KMS-11 (cell line): ENCODE measurements around the gene ALOX15B.

ENCODE experiments used
- H2AFZ ChIP-seq: fragments of 200-600 bp; sonication (generic); 2 replicates; pipeline ENCODE4 v1.6.1; 2016; ENCODE audit warnings: antibody characterized with exemption, mixed run types, low read depth
- H3K27ac ChIP-seq: fragments of 200-600 bp; sonication (generic); 2 replicates; pipeline ENCODE4 v1.6.1; 2016; ENCODE audit warnings: mild to moderate bottlenecking, mixed run types
- H3K27me3 ChIP-seq: fragments of 200-600 bp; sonication (generic); 2 replicates; pipeline ENCODE4 v1.6.1; 2017; ENCODE audit warnings: mild to moderate bottlenecking, low read depth, mixed run types, moderate library complexity; ENCODE audit not compliant: insufficient read depth
- H3K36me3 ChIP-seq: fragments of 200-600 bp; sonication (generic); 2 replicates; pipeline ENCODE4 v1.6.1; 2017; ENCODE audit warnings: mild to moderate bottlenecking, mixed run types; ENCODE audit not compliant: insufficient read depth
- H3K4me1 ChIP-seq: fragments of 200-600 bp; sonication (generic); 2 replicates; pipeline ENCODE4 v1.6.1; 2016; ENCODE audit warnings: mild to moderate bottlenecking, low read depth, mixed run types; ENCODE audit not compliant: poor library complexity, severe bottlenecking
- H3K4me2 ChIP-seq: fragments of 200-600 bp; sonication (generic); 2 replicates; pipeline ENCODE4 v1.7.0; 2016; ENCODE audit warnings: mild to moderate bottlenecking, mixed run types
- H3K4me3 ChIP-seq: fragments of 200-600 bp; sonication (generic); IDR thresholded peaks from 2 replicates; pipeline ENCODE4 v1.6.1; 2017; ENCODE audit warnings: low read depth, low read length, mixed read lengths; ENCODE audit not compliant: insufficient read depth
- H3K79me2 ChIP-seq: fragments of 200-600 bp; sonication (generic); 2 replicates; pipeline ENCODE4 v1.6.1; 2016; ENCODE audit warnings: low read depth, mixed run types; ENCODE audit not compliant: insufficient read depth
- H3K9ac ChIP-seq: fragments of 200-600 bp; sonication (generic); 2 replicates; pipeline ENCODE4 v1.6.1; 2016; ENCODE audit warnings: mild to moderate bottlenecking, mixed run types
- H4K20me1 ChIP-seq: fragments of 200-600 bp; sonication (generic); 2 replicates; pipeline ENCODE4 v1.6.1; 2016; ENCODE audit warnings: mild to moderate bottlenecking, mixed run types; ENCODE audit not compliant: insufficient read depth
- TF ChIP-seq, protein P1 (sequence below): fragments of 200-600 bp; sonication (generic); conservative IDR thresholded peaks from 2 replicates; pipeline ENCODE4 v1.6.1; 2017; ENCODE audit warnings: low read depth, mild to moderate bottlenecking, antibody characterized with exemption, low read length, moderate library complexity, mixed read lengths

Gene ALOX15B

DNA sequence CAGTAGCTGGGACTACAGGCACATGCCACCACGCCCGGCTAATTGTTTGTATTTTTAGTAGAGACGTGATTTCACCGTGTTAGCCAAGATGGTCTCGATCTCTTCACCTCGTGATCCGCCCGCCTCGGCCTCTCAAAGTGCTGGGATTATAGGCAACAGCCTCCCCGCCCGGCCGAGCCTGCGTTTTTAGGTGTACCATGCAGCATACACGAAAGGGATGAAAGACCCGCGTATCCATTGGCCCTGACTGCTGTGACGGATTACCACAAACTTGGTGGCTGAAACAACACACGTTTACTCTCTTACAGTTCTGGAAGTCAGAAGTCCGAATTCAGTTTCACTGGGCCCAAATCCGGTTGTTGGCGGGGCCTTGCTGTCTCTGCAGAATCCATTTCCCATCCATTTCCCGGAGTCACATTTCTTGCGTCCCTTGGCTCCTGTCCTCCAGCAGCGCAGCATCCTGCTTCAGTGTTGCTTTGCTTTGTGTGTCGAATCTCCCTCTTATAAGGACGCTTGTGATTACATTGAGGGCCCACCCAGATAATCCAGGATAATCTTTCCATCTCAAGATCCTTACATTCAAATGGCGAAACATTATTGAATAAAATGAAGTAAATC, 44.8 kb upstream of the ALOX15B start:
- no peak overlapping the region for H3K27ac ChIP-seq
- no peaks in the 10 kb centered on the region for H3K79me2 ChIP-seq
- TF ChIP-seq, protein P1, sequence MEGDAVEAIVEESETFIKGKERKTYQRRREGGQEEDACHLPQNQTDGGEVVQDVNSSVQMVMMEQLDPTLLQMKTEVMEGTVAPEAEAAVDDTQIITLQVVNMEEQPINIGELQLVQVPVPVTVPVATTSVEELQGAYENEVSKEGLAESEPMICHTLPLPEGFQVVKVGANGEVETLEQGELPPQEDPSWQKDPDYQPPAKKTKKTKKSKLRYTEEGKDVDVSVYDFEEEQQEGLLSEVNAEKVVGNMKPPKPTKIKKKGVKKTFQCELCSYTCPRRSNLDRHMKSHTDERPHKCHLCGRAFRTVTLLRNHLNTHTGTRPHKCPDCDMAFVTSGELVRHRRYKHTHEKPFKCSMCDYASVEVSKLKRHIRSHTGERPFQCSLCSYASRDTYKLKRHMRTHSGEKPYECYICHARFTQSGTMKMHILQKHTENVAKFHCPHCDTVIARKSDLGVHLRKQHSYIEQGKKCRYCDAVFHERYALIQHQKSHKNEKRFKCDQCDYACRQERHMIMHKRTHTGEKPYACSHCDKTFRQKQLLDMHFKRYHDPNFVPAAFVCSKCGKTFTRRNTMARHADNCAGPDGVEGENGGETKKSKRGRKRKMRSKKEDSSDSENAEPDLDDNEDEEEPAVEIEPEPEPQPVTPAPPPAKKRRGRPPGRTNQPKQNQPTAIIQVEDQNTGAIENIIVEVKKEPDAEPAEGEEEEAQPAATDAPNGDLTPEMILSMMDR = no peak
- H2AFZ ChIP-seq = no peak overlapping the region
- H3K4me2 ChIP-seq = no peak overlapping the region
- H4K20me1 ChIP-seq = no peaks in the 10 kb centered on the region
- H3K9ac ChIP-seq = no peak overlapping the region
- H3K4me1 ChIP-seq = peaks cover 5% of the 10 kb centered on the region
- H3K27me3 ChIP-seq = no peaks in the 10 kb centered on the region
- H3K4me3 ChIP-seq = no peak overlapping the region
- no peaks in the 10 kb centered on the region for H3K36me3 ChIP-seq

DNA sequence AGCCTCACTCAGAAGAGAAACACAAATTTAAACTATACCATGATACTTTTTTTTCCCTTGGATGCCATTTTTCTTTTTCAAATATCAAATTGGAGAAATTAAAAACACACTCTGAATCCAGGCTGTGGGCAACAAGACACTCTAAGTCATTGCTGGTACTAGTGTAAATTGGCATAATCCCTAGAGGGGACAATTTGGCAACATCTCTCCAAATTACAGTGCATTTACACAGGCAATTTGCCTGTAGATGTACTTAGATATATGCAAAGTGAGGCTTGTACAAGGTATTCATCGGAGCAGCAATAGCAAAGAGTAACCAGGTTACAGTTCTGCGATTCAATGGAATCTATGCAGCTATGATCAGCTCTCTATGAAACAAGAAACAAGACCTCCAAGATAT, 43.1 kb upstream of the ALOX15B start:
- Histone ChIP-seq H3K27me3 (no peaks in the 10 kb centered on the region), H3K27ac (no peak overlapping the region), H3K36me3 (no peaks in the 10 kb centered on the region), H2AFZ (no peak overlapping the region), H3K79me2 (no peaks in the 10 kb centered on the region), H3K4me3 (no peak overlapping the region), H3K9ac (no peak overlapping the region), H4K20me1 (no peaks in the 10 kb centered on the region), H3K4me2 (no peak overlapping the region), H3K4me1 (peaks cover 5% of the 10 kb centered on the region)
- TF ChIP-seq, protein P1 = no peak

DNA sequence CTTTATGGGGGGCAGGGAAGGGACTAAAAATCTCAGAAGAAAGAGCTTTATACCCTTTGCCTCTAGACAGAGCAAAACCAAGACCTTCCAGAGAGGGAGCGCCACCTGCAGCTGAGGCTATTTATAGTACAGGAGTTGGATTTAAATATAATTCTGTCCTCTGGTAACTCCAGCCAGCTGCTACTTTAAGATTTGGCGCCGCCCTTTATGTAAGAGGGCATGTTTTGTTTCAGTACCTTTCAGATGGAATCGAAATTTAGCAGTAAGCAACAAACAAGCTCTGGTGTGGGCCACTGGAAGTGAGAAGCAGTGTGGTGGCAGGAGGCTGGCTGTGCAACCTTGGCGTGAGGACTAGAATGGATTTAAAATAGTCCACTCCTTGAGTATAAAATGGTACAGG, 41.7 kb upstream of the ALOX15B start:
- no peak overlapping the region for H3K4me3 ChIP-seq
- H4K20me1 ChIP-seq = no peaks in the 10 kb centered on the region
- peaks cover 5% of the 10 kb centered on the region for H3K4me1 ChIP-seq
- no peaks in the 10 kb centered on the region for H3K79me2 ChIP-seq
- TF ChIP-seq, protein P1 = peak; percentile 56
- no peaks in the 10 kb centered on the region for H3K36me3 ChIP-seq
- no peaks in the 10 kb centered on the region for H3K27me3 ChIP-seq
- peak overlapping the region; percentile 18; the same call in 1 of the 2 replicates for H2AFZ ChIP-seq
- no peak overlapping the region for H3K9ac ChIP-seq
- H3K4me2 ChIP-seq = peak overlapping the region; percentile 42; the same call in 1 of the 2 replicates
- peak overlapping the region; percentile 42; the same call in 1 of the 2 replicates for H3K27ac ChIP-seq

DNA sequence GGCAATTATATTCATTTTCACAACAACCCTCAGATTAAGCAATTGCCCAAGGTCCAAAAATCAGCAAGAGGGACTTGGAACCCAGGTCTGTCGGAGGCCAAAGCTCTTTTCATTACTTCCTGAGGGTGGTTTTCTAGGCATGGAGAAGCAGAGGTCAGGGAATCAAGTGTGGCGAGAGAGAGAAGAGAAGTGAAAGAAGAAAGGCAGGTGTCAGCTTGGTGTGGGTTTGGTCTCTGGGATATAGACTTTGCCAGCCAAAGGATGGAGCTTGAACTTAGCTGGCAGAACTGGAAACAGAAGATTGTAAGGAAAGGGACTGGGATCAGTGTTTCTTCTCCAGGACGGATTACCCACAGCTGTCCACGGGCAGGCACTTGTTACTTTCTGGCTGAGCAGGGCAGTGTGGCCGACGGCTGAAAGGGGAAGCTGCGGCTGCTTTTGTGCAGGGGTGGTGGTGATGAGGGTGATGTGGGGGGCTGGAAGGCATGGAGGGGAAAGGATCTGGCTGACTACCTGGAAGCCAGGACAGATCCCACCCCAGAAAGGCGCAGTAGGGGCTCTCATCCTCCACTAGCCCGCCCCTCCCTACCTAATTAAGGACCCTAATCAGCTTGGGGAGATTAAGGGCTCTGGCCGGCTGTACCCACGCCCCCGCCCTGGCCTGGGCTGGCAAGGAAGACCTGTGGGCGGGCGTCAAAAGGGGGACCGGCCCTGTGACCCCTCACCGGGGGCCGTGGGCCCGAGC, 36.7 kb upstream of the ALOX15B start, which contains the start of gene GUCY2D:
GUCY2D (plus strand) TSS at position 640 of the 745 bp plus-strand sequence. CDS start 433 bp downstream, outside the sequence.
- Histone ChIP-seq H3K27me3 (no peaks in the 10 kb centered on the region), H3K4me1 (no peaks in the 10 kb centered on the region), H3K36me3 (no peaks in the 10 kb centered on the region), H3K4me3 (no peak within 1 kb of the TSS), H3K9ac (no peak within 1 kb of the TSS), H4K20me1 (no peaks in the 10 kb centered on the region), H3K27ac (no peak within 1 kb of the TSS), H3K79me2 (no peaks in the 10 kb centered on the region), H2AFZ (no peak within 1 kb of the TSS), H3K4me2 (no peak within 1 kb of the TSS)
- TF ChIP-seq, protein P1 = no peak
